H9 (cell line): Measurements from ENCODE around the gene GPR135. TPM values are rescaled to one million over a fixed set of nuclear protein-coding genes. Genes with fewer than 3 reads are reported as not detected.

ENCODE experiments used
- DNase-seq: peaks from one replicate; pipeline ENCODE4 v3.0.0-alpha.2; 2017
- H2AFZ ChIP-seq: one replicate; pipeline ENCODE4 v1.6.1; 2013; ENCODE audit warnings: mild to moderate bottlenecking, low read length, control low read depth, moderate library complexity
- H2AK5ac ChIP-seq: 2 replicates; pipeline ENCODE4 v1.6.1; 2013; ENCODE audit warnings: low read length, control low read depth, mixed read lengths; ENCODE audit not compliant: insufficient read length
- H2BK120ac ChIP-seq: one replicate; pipeline ENCODE4 v1.6.1; 2013; ENCODE audit warnings: low read depth, mild to moderate bottlenecking, low read length, control low read depth, inconsistent platforms; ENCODE audit not compliant: poor library complexity, severe bottlenecking
- H2BK12ac ChIP-seq: 2 replicates; pipeline ENCODE4 v1.6.1; 2013; ENCODE audit warnings: low read length, control low read depth, mixed read lengths, low read depth; ENCODE audit not compliant: insufficient read length
- H2BK15ac ChIP-seq: 2 replicates; pipeline ENCODE4 v1.6.1; 2013; ENCODE audit warnings: low read depth, low read length, control low read depth
- H2BK20ac ChIP-seq: one replicate; pipeline ENCODE4 v1.6.1; 2013; ENCODE audit warnings: low read depth, mild to moderate bottlenecking, low read length, control low read depth, inconsistent platforms; ENCODE audit not compliant: poor library complexity, severe bottlenecking
- H2BK5ac ChIP-seq: 2 replicates; pipeline ENCODE4 v1.6.1; 2013; ENCODE audit warnings: low read length, control low read depth, mixed read lengths; ENCODE audit not compliant: insufficient read length
- H3K14ac ChIP-seq: 2 replicates; pipeline ENCODE4 v1.6.1; 2013; ENCODE audit warnings: low read length, control low read depth; ENCODE audit not compliant: insufficient read depth
- H3K18ac ChIP-seq: 2 replicates; pipeline ENCODE4 v1.6.1; 2013; ENCODE audit warnings: low read depth, mild to moderate bottlenecking, mixed read lengths, low read length, control low read depth; ENCODE audit not compliant: insufficient read length
- H3K23ac ChIP-seq: 2 replicates; pipeline ENCODE4 v1.6.1; 2013; ENCODE audit warnings: low read length, control low read depth, mixed read lengths, low read depth; ENCODE audit not compliant: insufficient read length
- H3K23me2 ChIP-seq: 2 replicates; pipeline ENCODE4 v1.6.1; 2013; ENCODE audit warnings: low read depth, mild to moderate bottlenecking, mixed read lengths, low read length, control low read depth; ENCODE audit not compliant: insufficient read length, poor library complexity, severe bottlenecking
- H3K27ac ChIP-seq: 2 replicates; pipeline ENCODE4 v1.5.1; 2013; ENCODE audit warnings: low read length, control low read depth, mixed read lengths, low read depth; ENCODE audit not compliant: insufficient read length
- H3K27me3 ChIP-seq: 2 replicates; pipeline ENCODE4 v1.6.1; 2013; ENCODE audit warnings: low read length, control low read depth, inconsistent platforms; ENCODE audit not compliant: insufficient read depth
- H3K4ac ChIP-seq: 2 replicates; pipeline ENCODE4 v1.6.1; 2013; ENCODE audit warnings: low read depth, mild to moderate bottlenecking, control low read depth, inconsistent platforms, low read length, moderate library complexity
- H3K4me1 ChIP-seq: 2 replicates; pipeline ENCODE4 v1.6.1; 2013; ENCODE audit warnings: low read length, control low read depth, inconsistent platforms; ENCODE audit not compliant: insufficient read depth
- H3K4me2 ChIP-seq: 2 replicates; pipeline ENCODE4 v1.6.1; 2013; ENCODE audit warnings: low read length, control low read depth, mixed read lengths; ENCODE audit not compliant: insufficient read length, insufficient read depth
- H3K56ac ChIP-seq: 2 replicates; pipeline ENCODE4 v1.6.1; 2013; ENCODE audit warnings: low read depth, mild to moderate bottlenecking, mixed read lengths, low read length, control low read depth; ENCODE audit not compliant: insufficient read length
- H3K79me1 ChIP-seq: 2 replicates; pipeline ENCODE4 v1.6.1; 2013; ENCODE audit warnings: low read depth, mild to moderate bottlenecking, moderate library complexity, low read length, control low read depth, inconsistent platforms; ENCODE audit not compliant: insufficient read depth, poor library complexity, severe bottlenecking
- H3K79me2 ChIP-seq: 2 replicates; pipeline ENCODE4 v1.6.1; 2013; ENCODE audit warnings: low read length, control low read depth, inconsistent platforms; ENCODE audit not compliant: insufficient read depth
- H3K9ac ChIP-seq: 2 replicates; pipeline ENCODE4 v1.6.1; 2013; ENCODE audit warnings: low read length, control low read depth, mixed read lengths; ENCODE audit not compliant: insufficient read length; ENCODE audit errors: extremely low read depth
- H3K9me3 ChIP-seq: one replicate; pipeline ENCODE4 v1.6.1; 2013; ENCODE audit warnings: low read depth, low read length, inconsistent platforms; ENCODE audit not compliant: control insufficient read depth
- H3T11ph ChIP-seq: one replicate; pipeline ENCODE4 v1.6.1; 2013; ENCODE audit warnings: mild to moderate bottlenecking, low read length, control low read depth, inconsistent platforms
- H4K20me1 ChIP-seq: one replicate; pipeline ENCODE4 v1.6.1; 2013; ENCODE audit not compliant: control insufficient read depth, insufficient read length, insufficient read depth
- H4K5ac ChIP-seq: 2 replicates; pipeline ENCODE4 v1.6.1; 2013; ENCODE audit warnings: low read depth, mild to moderate bottlenecking, mixed read lengths, low read length, control low read depth; ENCODE audit not compliant: insufficient read length
- H4K8ac ChIP-seq: replicated peaks from 2 replicates; pipeline ENCODE4 v1.6.1; 2013; ENCODE audit warnings: low read length, control low read depth, mixed read lengths, low read depth; ENCODE audit not compliant: insufficient read length
- H4K91ac ChIP-seq: 2 replicates; pipeline ENCODE4 v1.6.1; 2013; ENCODE audit warnings: low read depth, mild to moderate bottlenecking, moderate library complexity, mixed read lengths, low read length, control low read depth; ENCODE audit not compliant: insufficient read length
- H3K27ac Mint-ChIP-seq, 3 experiments: 2 replicates in 2 of 3; 3 replicates in 1 of 3; pipeline ENCODE4 v1.8.0; 2020 to 2021; ENCODE audit warnings: mixed read lengths in 3 of 3, mild to moderate bottlenecking in 1 of 3, moderate library complexity in 1 of 3
- H3K27me3 Mint-ChIP-seq: 2 replicates; pipeline ENCODE4 v1.8.0; 2021; ENCODE audit warnings: low read depth, mild to moderate bottlenecking, moderate library complexity, mixed read lengths
- H3K36me3 Mint-ChIP-seq, 3 experiments: 2 replicates in 2 of 3; 3 replicates in 1 of 3; pipeline ENCODE4 v1.8.0; 2020 to 2021; ENCODE audit warnings: low read depth in 3 of 3, mixed read lengths in 3 of 3; ENCODE audit not compliant: insufficient read depth in 1 of 3
- H3K4me1 Mint-ChIP-seq, 2 experiments: 2 replicates each; pipeline ENCODE4 v1.8.0; 2020; ENCODE audit warnings: mixed read lengths in 2 of 2
- H3K4me3 Mint-ChIP-seq, 2 experiments: 2 replicates in 1 of 2; 3 replicates in 1 of 2; pipeline ENCODE4 v1.8.0; 2020 to 2021; ENCODE audit warnings: mild to moderate bottlenecking in 2 of 2, mixed read lengths in 2 of 2, moderate library complexity in 1 of 2
- H3K9me3 Mint-ChIP-seq, 2 experiments: 2 replicates in 1 of 2; 3 replicates in 1 of 2; pipeline ENCODE4 v1.8.0; 2020; ENCODE audit warnings: mild to moderate bottlenecking in 2 of 2, mixed read lengths in 2 of 2, moderate library complexity in 1 of 2
- WGBS: extraction: QIAGEN DNeasy Blood & Tissue Kit; methylation state at CpG from one replicate; pipeline ENCODE4 v1.1.7; 2013; ENCODE audit warnings: missing lambda C conversion rate, low lambda C conversion rate, mixed read lengths; ENCODE audit not compliant: insufficient read length; ENCODE audit errors: extremely low coverage; 5-methylcytosine and 5-hydroxymethylcytosine counted together
- total RNA-seq: library from RNA; stranded (reverse); gene quantifications from 2 replicates; pipeline ENCODE4 v1.2.1, GENCODE V29; 2021
- TF ChIP-seq, protein P1 (sequence below): fragments of 200-600 bp; sonication (generic); conservative IDR thresholded peaks from 3 replicates; pipeline ENCODE4 v1.8.0; 2021; ENCODE audit warnings: antibody characterized with exemption, mild to moderate bottlenecking

GPR135 gene
- total RNA-seq, 1 experiment from 2014 or later = 1.9 TPM

GRCh38 chr14:59415836-59416602 lies 49.2 kb downstream of the GPR135 start:
- H3K4ac ChIP-seq = no peak overlapping the region
- H3K4me2 ChIP-seq = no peak overlapping the region
- no peak overlapping the region for H3K23ac ChIP-seq
- no peak overlapping the region for H2BK5ac ChIP-seq
- H2AK5ac ChIP-seq = no peak overlapping the region
- Mint-ChIP-seq H3K27me3 (peaks cover 2% of the 10 kb centered on the region; the same call in 1 of the 2 replicates), H3K4me1 (no peaks in the 10 kb centered on the region), H3K27ac (no peak overlapping the region), H3K9me3 (peaks cover 0 to under 1% of the 10 kb centered on the region in 2 experiments; a peak in 1 of 5 replicates), H3K4me3 (no peak overlapping the region), H3K36me3 (no peaks in the 10 kb centered on the region; a peak in 1 of 7 replicates)
- no peak overlapping the region for H2AFZ ChIP-seq
- no peak overlapping the region for H4K5ac ChIP-seq
- no peak overlapping the region for H2BK12ac ChIP-seq
- no peaks in the 10 kb centered on the region for H3K27me3 ChIP-seq
- no peak overlapping the region for H3T11ph ChIP-seq
- no peak overlapping the region for H2BK120ac ChIP-seq
- no peak overlapping the region for H3K9ac ChIP-seq
- no peak overlapping the region for H3K27ac ChIP-seq
- no peak overlapping the region for H4K8ac ChIP-seq
- no peaks in the 10 kb centered on the region for H4K20me1 ChIP-seq
- H3K9me3 ChIP-seq = no peaks in the 10 kb centered on the region
- no peaks in the 10 kb centered on the region for H3K79me1 ChIP-seq
- DNase-seq = no peak
- H3K14ac ChIP-seq = no peak overlapping the region
- H3K18ac ChIP-seq = no peak overlapping the region
- no CpG with 5 or more reads among the region's 5 CpGs for WGBS
- no peaks in the 10 kb centered on the region for H3K79me2 ChIP-seq
- H3K23me2 ChIP-seq = no peaks in the 10 kb centered on the region
- no peak overlapping the region for H4K91ac ChIP-seq
- H3K4me1 ChIP-seq = no peaks in the 10 kb centered on the region
- H3K56ac ChIP-seq = no peak overlapping the region
- no peak overlapping the region for H2BK15ac ChIP-seq
- TF ChIP-seq, protein P1, sequence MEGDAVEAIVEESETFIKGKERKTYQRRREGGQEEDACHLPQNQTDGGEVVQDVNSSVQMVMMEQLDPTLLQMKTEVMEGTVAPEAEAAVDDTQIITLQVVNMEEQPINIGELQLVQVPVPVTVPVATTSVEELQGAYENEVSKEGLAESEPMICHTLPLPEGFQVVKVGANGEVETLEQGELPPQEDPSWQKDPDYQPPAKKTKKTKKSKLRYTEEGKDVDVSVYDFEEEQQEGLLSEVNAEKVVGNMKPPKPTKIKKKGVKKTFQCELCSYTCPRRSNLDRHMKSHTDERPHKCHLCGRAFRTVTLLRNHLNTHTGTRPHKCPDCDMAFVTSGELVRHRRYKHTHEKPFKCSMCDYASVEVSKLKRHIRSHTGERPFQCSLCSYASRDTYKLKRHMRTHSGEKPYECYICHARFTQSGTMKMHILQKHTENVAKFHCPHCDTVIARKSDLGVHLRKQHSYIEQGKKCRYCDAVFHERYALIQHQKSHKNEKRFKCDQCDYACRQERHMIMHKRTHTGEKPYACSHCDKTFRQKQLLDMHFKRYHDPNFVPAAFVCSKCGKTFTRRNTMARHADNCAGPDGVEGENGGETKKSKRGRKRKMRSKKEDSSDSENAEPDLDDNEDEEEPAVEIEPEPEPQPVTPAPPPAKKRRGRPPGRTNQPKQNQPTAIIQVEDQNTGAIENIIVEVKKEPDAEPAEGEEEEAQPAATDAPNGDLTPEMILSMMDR = no peak
- no peak overlapping the region for H2BK20ac ChIP-seq

Other genes starting within 250 kb of the GPR135 start
- 13.5 and 15.7 TPM in 2 replicates for gene L3HYPDH, start 19.0 kb upstream of the GPR135 start, total RNA-seq
- 32.5 and 33.8 TPM in 2 replicates for gene JKAMP, start 19.1 kb upstream of the GPR135 start, total RNA-seq
- gene CCDC175, start 111.4 kb upstream of the GPR135 start, total RNA-seq = 0.09 TPM in 1 of 2 replicates, not detected in the other